ENCODE data around the gene ZFYVE9. TPM values are rescaled to one million over a fixed set of nuclear protein-coding genes. Genes with fewer than 3 reads are reported as not detected.
"Not testable (repeated sequence)": the region's sequence is repeated elsewhere in the genome, so short reads cannot be mapped to it uniquely, and the experiment has no call there.

ZFYVE9 gene
- total RNA-seq, 1 donor from 2014 or later: 1.9 TPM

DNA sequence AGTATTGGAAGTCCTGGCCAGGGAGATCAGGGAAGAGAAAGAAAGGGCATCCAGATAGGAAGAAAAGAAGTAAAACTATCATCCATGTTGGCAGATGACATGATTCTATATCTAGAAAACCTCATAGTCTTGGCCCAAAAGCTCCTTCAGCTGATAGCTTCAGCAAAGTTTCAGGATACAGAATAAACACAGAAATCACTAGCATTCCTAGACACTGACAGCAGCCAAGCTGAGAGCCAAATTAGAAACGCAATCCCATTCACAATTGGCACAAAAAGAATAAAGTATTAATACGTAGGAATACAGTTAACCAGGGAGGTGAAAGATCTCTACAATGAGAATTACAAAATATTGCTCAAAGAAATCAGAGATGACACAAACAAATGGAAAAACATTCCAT lies 44.6 kb downstream of the ZFYVE9 start:
- intact Hi-C loops (cut with micrococcal nuclease): no loop called here

DNA sequence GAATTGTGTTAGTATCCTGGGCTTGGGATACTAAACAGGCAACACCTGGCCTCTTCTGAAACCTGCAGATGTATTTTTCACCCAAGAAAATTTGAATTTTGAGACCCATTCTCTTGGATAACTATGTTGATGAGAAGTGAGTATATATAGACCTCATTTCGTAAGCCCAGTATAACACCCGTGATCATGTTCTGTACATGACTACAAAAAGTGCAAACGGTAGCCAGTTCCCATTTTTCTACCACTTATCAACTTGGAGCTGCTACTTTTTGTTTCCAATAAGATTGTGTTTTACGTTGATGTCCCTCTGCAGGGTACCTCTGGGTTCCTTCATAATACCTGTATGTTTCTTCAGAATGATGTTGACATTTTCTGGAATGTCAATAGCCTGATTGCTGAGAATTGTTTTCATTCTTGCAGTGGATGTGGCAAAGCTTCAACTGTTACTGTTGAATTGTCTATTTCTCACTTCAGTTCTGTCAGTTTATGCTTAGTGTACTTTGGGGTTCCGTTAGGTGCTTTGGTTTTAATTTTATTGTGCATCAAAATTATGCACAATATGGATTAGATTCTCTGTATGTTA lies 48.1 kb downstream of the ZFYVE9 start:
- intact Hi-C loops (cut with micrococcal nuclease): no loop called here

DNA sequence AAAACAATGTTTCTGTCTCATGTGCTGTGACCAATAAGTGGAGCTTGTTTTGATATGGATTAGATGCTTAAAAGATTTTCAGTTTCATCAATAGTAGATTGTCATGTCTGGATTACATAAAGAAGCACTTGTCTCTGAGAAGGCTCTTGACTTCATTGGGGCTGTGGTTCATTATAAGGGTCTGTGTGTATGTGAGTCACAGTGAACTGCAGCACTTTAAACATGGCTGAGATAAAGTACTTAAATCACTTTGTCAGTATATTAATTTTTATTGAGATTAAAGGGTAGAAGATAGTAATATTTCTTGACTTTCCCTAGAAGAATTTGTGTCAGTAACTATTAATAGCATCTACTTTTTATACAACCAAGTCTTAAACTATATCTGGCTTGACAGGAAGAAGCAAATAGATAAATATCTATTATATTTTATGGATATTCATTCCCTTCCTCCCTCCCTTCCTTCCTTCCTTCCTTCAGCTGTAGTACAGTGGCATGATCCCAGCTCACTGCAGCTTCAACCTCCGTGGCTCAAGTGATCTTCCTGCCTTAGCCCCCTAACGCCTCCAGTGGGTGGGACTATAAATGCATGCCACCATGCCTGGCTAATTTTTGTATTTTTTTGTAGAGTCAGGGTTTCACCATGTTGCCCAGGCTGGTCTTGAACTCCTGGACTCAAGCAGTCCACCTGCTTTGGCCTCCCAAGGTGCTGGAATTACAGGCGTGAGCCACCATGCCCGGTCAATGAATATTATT lies 48.8 kb downstream of the ZFYVE9 start:
- intact Hi-C loops (cut with micrococcal nuclease): no loop called here

DNA sequence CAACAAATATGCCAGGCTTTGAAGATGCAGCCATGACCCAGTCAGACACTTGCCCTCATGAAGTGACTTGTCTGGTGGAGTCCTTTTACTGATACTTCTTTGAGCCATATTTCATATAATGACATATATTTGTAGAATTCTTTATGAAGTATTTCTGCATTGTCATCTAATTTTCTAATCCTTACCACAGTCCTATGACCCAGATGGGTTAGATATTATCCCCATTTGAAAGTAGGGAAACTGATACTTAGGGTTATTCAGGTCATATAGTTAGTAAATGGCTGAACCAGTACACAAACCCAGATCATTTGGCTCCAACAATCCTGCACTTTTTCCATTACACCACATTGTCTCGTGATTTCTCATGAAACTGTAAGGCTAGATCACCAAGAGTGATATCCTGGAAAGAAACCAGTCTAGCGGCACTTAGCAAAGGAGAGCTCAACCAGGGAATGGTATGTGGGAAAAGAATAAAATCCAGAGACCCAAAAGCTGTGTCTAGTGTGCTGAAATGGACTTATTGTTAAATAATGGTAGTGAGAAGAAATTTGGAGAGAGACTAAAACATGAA lies 49.6 kb downstream of the ZFYVE9 start:
- intact Hi-C loops (cut with micrococcal nuclease): no loop called here

DNA sequence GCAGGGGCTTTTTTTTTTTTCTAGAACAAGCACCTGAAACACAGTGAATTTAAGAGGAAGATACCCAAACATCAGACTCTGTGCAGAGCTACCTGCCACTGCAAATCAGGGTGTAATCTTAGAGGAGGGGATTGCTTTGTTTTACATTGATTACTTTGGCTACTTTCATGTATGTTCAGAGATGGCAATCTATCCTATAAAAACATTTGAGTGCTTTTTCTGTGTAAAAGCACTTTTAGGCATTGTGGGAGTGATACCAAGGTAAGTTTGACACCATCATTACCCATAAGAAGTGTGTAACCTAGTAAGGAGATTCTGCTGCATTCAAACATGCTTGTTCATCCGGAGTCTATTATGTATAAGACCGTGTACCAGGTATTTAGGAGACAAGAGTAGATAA lies 50.1 kb downstream of the ZFYVE9 start:
- intact Hi-C loops (cut with micrococcal nuclease): no loop called here

DNA sequence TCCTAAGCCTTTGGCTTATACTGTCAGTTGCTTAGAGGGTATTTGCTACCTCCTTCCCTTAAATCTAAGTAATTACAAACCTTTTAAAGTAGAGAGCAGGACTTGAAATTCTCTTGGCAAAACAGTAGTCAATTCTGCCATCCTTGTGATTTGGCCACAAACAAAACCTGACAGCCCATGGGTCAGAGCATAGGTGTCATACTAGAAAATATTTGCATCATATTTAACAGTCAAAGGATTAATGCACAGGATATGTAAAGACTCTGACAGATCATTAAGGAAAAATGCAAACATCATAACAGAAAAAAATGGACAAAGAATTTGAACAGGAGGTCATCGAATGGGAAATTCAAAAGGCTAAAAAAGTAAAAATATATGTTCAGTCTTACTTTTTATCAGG lies 50.5 kb downstream of the ZFYVE9 start:
- intact Hi-C loops (cut with micrococcal nuclease): no loop called here

DNA sequence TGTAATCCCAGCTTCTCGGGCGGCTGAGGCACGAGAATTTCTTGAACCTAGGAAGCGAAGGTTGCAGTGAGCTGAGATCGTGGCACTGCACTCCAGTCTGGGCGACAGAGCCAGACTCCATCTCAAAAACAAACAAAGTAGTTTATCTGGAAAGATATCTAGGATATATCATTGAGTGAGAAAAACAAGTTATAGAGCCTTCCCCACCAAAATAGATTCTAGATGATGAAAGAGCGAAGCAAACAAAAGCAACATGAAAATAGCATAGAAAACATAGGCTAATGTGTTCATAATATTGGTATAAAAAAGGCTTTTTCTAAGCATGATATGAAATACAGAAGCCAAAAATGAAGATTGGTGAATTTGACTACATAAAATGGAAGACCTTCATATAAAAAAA lies 52.1 kb downstream of the ZFYVE9 start:
- intact Hi-C loops (cut with micrococcal nuclease): no loop called here

DNA sequence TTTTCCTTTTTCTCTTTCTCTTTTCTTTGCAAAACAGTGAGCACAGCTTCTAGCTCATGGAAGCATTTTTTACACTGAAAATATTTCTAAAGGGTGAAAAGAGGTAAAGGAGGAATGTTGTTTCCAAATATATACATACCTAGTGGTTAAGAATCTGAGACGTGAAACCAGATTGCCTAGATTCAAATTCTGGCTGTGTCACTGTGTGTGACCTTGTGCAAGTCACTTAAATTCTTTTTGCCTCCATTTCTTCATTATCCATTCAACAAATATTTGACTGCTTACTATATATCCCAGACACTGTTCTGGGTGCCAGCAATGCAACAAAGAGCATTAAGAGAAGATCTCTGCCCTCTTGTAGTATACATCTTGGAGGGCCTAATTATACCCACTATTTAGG lies 53.3 kb downstream of the ZFYVE9 start:
- intact Hi-C loops (cut with micrococcal nuclease): no loop called here

DNA sequence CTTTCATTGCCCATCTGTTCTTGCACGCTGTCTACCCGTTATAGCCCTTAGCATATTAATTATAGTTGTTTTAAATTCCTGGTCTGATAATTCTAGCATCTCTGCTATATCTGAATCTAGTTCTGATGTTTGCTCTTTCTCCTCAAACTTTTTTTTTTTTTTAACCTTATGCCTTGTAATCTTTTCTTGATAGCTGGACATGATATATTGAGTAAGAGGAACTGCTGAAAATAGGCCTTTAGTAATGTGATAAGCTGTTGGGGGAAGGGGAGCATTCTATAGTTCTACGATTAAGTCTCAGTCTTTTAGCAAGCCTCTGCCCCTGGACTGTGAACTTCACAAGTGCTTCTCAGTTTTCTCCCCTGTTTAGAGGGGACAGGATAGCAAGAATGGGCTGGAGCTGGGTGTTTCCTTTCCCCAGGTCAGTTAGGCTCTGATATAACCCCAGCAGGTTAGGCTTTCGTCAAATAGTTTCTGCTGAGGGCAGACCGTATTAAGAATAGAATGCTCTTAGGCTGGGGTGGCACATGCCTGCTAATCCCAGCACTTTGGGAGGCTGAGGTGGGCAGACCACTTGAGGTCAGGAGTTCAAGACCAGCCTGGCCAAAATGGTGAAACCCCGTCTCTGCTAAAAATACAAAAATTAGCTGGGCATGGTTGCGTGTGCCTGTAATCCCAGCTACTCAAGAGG lies 62.2 kb downstream of the ZFYVE9 start:
- intact Hi-C loops (cut with micrococcal nuclease): no loop called here

DNA sequence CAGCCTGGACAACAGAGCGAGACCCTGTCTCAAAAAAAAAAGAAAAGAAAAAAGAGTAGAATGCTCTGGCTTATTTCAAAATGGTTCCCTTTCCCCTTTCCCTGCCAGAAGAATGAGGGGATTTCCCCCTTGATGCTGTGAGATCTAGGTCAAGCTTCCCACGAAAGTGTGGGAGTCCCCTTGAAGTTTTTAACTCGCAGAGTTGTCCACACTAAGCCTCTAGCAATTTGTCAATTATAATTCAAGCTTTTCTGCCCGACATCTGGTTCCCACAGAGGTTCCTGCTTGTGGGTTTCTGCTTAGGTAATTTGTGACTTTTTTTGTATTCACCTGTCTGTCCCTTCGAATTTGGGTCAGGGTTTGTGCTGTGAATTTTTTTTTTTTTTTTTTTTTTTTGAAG lies 62.8 kb downstream of the ZFYVE9 start:
- intact Hi-C loops (cut with micrococcal nuclease): no loop called here

DNA sequence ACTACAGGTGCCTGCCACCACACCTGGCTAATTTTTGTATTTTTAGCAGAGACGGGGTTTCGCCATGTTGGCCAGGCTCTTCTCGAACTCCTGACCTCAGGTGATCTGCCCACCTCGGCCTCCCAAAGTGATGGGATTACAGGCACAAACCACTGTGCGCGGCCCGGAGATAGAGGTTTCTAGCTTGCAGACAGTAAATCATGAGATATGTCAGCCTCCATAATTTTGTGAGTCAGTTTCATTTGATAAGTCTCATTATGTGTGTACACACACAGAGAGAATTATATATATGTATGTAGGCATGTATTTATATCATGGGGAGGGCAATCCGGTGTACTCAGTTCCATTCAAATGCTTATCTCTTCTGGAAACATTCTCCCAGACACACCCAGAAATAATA lies 64.8 kb downstream of the ZFYVE9 start:
- intact Hi-C loops (cut with micrococcal nuclease): not testable (repeated sequence)

DNA sequence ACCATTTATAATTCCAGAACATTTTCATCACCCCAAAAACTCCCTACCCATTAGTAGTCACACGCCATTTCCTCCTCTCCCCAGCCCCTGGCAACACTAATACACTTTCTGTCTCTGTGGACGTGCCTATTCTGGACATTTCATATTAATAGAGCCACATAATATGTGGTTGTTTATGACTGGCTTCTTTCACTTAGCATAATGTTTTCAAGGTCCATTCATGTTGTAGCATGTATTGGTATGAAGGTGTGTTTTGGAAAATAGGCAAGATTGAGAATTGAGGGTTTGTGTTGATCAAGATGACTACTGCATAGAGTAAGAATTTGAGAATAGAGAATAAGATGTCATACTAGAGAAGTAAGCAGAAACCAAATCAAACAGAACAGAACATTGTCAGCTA lies 67.5 kb downstream of the ZFYVE9 start:
- intact Hi-C loops (cut with micrococcal nuclease): no loop called here

DNA sequence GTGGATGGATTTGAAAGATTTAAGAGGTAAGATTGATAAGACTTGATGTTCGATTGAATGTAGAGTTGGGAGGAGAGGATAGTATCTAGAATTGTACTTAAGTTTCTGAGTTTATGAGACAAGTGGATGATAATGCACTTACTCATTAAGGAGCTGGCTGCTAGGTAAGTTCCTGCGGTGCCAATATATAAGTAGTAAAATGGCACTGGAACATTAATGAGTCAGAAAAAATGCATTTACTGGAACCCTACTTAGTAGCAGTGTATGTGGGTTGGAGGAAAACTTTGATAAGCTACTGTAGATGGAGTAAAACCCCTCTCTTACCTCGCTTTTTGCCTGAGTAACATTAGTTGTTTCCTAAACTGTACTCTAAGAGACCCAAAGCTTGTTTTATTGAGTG lies 68.2 kb downstream of the ZFYVE9 start:
- intact Hi-C loops (cut with micrococcal nuclease): no loop called here

DNA sequence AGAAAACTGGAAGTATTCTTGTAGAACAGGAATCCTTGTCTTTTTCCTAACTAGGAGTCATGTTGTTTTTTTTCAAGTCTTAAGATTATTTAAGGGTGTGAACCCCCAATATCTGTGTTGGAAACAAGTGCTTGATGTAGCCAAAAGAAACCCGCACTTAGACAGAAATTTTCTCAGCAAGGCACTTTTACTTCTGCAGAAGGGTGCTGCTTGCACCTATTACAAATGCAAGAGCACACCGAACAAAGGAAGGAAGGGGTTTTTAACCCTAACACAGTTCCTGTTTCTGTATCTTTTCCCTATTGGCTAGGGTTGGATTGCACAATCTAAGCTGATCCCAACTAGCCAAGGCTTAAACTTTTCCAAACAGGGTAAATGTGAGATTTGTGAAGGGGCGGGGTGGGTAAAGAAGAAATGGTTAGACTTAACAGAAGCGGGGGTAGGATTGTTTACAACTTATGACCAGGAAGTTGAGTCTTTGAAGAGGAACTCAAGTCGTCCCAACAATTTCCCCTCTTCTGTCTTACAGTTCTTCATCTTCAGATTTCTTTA lies 75.1 kb downstream of the ZFYVE9 start:
- intact Hi-C loops (cut with micrococcal nuclease): no loop called here

DNA sequence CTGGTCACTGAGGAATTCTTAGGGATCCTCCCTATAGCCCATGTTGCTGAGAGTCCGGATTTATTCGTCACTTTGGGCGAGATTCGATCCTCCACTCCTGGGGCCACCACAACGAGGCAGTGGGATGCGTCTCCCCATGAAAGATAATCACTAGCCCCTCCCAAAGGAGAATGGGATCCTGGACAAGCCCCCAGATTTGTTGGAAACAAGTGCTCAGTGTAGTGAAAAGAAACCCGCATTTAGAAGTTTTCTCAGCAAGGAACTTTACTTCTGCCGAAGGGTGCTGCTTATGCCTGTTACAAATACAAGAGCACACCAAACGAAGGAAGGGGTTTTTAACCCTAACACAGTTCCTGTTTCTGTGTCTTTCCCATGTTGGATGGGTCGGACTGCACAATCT lies 83.3 kb downstream of the ZFYVE9 start:
- intact Hi-C loops (cut with micrococcal nuclease): no loop called here

DNA sequence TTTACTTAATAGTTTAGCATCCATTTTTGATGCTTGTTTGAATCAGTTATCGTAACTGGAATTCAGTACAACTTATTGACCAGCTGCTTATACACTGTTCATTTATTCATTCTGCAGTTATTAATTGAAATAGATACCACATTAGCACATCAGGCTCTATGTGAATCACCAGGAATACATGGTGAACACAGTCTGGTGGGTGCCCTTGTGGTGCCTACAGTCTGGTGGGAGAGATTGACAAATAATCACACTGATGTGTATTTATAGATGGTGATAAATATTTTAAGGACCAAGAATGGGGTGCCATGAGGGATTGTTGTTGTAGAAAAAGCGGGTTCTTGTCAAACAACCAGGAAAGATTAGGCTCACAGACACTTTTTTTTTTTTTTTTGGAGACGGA lies 87.6 kb downstream of the ZFYVE9 start:
- intact Hi-C loops (cut with micrococcal nuclease): no loop called here

DNA sequence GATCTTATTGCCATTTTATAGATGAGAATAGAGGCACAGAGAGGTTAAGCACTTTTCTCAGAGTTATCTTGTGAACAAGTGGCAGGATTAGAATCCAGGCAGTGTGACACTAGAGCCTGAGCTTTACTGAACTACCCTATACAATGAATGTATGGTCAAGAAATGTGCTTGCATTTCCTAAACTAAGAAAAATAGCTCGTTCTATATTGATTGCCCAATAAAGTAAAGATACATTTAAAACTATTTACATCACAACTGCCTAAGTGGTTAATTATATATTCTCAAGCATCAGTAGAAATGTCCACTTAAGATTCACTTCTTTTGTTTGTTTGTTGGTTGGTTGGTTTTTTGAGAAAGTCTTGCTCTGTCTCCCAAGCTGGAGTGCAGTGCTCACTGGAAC lies 91.6 kb downstream of the ZFYVE9 start:
- intact Hi-C loops (cut with micrococcal nuclease): no loop called here

DNA sequence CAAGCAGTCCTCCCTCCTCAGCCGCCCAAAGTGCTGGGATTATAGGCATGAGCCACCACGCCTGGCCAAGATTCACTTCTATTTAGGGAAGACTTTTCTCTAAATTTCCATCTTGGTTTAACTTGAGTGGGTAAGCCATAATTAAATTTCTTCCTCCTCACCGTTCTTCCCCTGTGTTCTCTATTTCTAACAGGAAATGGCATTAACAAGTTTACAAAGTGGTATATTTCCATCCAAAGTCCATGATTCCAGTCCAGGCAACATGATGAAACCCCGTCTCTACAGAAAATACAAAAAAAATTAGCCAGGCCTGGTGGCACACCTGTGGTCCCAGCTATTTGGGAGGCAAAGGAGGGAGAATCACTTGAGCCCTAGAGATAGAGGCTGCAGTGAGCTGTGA lies 92.1 kb downstream of the ZFYVE9 start:
- intact Hi-C loops (cut with micrococcal nuclease): no loop called here

DNA sequence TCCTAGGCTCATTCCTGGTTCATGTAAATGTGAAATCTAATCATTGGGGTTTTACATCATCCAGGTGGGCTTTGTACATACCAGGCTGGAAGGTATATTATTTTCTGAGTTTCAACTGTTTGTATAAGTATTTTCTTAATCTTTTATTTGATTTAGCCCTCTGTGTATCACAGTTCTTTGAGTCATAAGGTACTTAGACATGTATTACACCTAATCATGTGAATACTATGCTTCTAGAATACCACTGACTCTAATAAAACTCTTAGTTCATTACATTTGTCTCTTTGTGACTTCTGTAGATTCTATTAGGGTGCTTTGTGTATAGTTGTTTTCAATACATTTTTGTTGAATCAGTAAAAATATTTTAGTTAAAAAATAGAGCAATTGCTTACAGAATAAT lies 92.8 kb downstream of the ZFYVE9 start:
- intact Hi-C loops (cut with micrococcal nuclease): no loop called here

DNA sequence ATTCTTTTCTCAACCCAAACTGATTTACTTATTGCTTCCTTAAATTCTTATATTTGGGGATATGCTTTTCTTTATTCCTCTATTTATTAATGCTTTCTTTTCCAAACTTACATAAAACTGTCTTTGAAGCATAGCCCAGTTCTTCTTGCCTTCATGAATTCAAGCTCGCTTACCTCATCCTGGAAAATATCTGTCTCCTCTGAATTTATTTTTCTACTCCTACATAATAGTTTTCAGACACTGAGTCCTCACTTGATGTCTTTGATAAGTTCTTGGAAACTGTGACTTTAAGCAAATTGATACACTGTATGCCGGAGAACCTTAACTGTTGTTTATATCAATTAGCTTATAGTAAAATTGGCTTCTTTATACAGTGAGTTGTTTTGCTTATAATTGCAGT lies 93.8 kb downstream of the ZFYVE9 start:
- intact Hi-C loops (cut with micrococcal nuclease): no loop called here

DNA sequence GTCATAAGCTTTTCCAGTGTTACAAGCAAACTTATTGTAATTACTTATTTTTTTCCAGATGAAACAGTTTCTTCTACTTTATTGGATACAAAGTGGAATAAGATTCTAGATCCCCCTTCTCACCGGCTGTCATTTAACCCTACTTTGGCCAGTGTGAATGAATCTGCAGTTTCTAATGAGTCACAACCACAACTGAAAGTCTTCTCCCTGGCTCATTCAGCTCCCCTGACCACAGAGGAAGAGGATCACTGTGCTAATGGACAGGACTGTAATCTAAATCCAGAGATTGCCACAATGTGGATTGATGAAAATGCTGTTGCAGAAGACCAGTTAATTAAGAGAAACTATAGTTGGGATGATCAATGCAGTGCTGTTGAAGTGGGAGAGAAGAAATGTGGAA lies 95.5 kb downstream of the ZFYVE9 start:
- intact Hi-C loops (cut with micrococcal nuclease): no loop called here

DNA sequence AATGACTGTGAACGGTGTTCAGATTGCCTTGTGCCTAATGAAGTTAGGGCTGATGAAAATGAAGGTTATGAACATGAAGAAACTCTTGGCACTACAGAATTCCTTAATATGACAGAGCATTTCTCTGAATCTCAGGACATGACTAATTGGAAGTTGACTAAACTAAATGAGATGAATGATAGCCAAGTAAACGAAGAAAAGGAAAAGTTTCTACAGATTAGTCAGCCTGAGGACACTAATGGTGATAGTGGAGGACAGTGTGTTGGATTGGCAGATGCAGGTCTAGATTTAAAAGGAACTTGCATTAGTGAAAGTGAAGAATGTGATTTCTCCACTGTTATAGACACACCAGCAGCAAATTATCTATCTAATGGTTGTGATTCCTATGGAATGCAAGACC lies 96.6 kb downstream of the ZFYVE9 start:
- intact Hi-C loops (cut with micrococcal nuclease): no loop called here
